ENCODE data around the gene ATXN7L1. TPM values are rescaled to one million over a fixed set of nuclear protein-coding genes. Genes with fewer than 3 reads are reported as not detected.
A peak's percentile ranks its signal among the peaks of the same experiment; 100 is the strongest.

The ATXN7L1 gene
- total RNA-seq, 1 donor from 2014 or later: 16.2 TPM

- Histone ChIP-seq H3K36me3 (no peaks in the 10 kb centered on the region), H3K27ac (no peak overlapping the region), H3K4me1 (peaks cover 20% of the 10 kb centered on the region), H3K9me3 (no peaks in the 10 kb centered on the region), H3K4me3 (no peak overlapping the region), H3K27me3 (no peaks in the 10 kb centered on the region)
- intact Hi-C loops (cut with DNase I): no loop called here
- no peak for TF ChIP-seq POLR2A (IDR thresholded peaks at IDR 0.05)
- no peak for TF ChIP-seq CTCF (IDR thresholded peaks at IDR 0.05)
- no peak for TF ChIP-seq POLR2AphosphoS5 (IDR thresholded peaks at IDR 0.05; ENCODE audit: insufficient read depth in 1 of 2, low read depth in 1 of 2)
- DNase-seq (ENCODE audit: extremely low spot score in 2 of 2): no peak
These were observed 56.8 kb downstream of the ATXN7L1 start for GRCh38 chr7:105819559-105819958.

- TF ChIP-seq POLR2AphosphoS5 (IDR thresholded peaks at IDR 0.05; ENCODE audit: insufficient read depth in 1 of 2, low read depth in 1 of 2) (no peak), CTCF (IDR thresholded peaks at IDR 0.05) (no peak), POLR2A (IDR thresholded peaks at IDR 0.05) (no peak)
- Histone ChIP-seq H3K9me3 (no peaks in the 10 kb centered on the region), H3K4me3 (no peak overlapping the region), H3K27me3 (no peaks in the 10 kb centered on the region), H3K4me1 (peaks cover 20% of the 10 kb centered on the region), H3K27ac (no peak overlapping the region), H3K36me3 (no peaks in the 10 kb centered on the region)
- intact Hi-C loops (cut with DNase I): no loop called here
- DNase-seq (ENCODE audit: extremely low spot score in 2 of 2): no peak
These were observed 59.3 kb downstream of the ATXN7L1 start for GRCh38 chr7:105816954-105817615.

GRCh38 chr7:105816266-105816843 is 60.0 kb downstream of the ATXN7L1 start:
- Histone ChIP-seq H3K36me3 (no peaks in the 10 kb centered on the region), H3K27me3 (no peaks in the 10 kb centered on the region), H3K4me1 (peaks cover 20% of the 10 kb centered on the region), H3K27ac (peak overlapping the region; percentile 2), H3K9me3 (no peaks in the 10 kb centered on the region), H3K4me3 (no peak overlapping the region)
- DNase-seq (ENCODE audit: extremely low spot score in 2 of 2): no peak
- TF ChIP-seq POLR2AphosphoS5 (IDR thresholded peaks at IDR 0.05; ENCODE audit: insufficient read depth in 1 of 2, low read depth in 1 of 2): no peak
- intact Hi-C loops (cut with DNase I): no loop called here

- Histone ChIP-seq H3K9me3 (no peaks in the 10 kb centered on the region), H3K27me3 (no peaks in the 10 kb centered on the region), H3K27ac (no peak overlapping the region), H3K36me3 (no peaks in the 10 kb centered on the region), H3K4me1 (peaks cover 20% of the 10 kb centered on the region), H3K4me3 (no peak overlapping the region)
- no peak for DNase-seq (ENCODE audit: extremely low spot score in 2 of 2)
- no peak for TF ChIP-seq CTCF (IDR thresholded peaks at IDR 0.05)
- no peak for TF ChIP-seq POLR2A (IDR thresholded peaks at IDR 0.05)
- no peak for TF ChIP-seq POLR2AphosphoS5 (IDR thresholded peaks at IDR 0.05; ENCODE audit: insufficient read depth in 1 of 2, low read depth in 1 of 2)
- intact Hi-C loops (cut with DNase I): no loop called here
These were observed 60.8 kb downstream of the ATXN7L1 start for GRCh38 chr7:105815576-105815975.

- Histone ChIP-seq H3K36me3 (no peaks in the 10 kb centered on the region), H3K27ac (no peak overlapping the region), H3K4me1 (peaks cover 20% of the 10 kb centered on the region), H3K4me3 (no peak overlapping the region), H3K9me3 (no peaks in the 10 kb centered on the region), H3K27me3 (no peaks in the 10 kb centered on the region)
- no peak for DNase-seq (ENCODE audit: extremely low spot score in 2 of 2)
- intact Hi-C loops (cut with DNase I): no loop called here
- TF ChIP-seq POLR2A (IDR thresholded peaks at IDR 0.05): no peak
- TF ChIP-seq POLR2AphosphoS5 (IDR thresholded peaks at IDR 0.05; ENCODE audit: insufficient read depth in 1 of 2, low read depth in 1 of 2): no peak
- TF ChIP-seq CTCF (IDR thresholded peaks at IDR 0.05): no peak
These were observed 61.9 kb downstream of the ATXN7L1 start for GRCh38 chr7:105814481-105814880.
